HG03280 (cell line): ENCODE results near the gene HOXC4.

Experiments used
- ATAC-seq: cut with Tn5 transposase; IDR thresholded peaks from one replicate; pipeline ENCODE4 v1.9.1; 2021; ENCODE audit warnings: mild to moderate bottlenecking, moderate library complexity; ENCODE audit not compliant: unreplicated experiment

The HOXC4 gene

DNA sequence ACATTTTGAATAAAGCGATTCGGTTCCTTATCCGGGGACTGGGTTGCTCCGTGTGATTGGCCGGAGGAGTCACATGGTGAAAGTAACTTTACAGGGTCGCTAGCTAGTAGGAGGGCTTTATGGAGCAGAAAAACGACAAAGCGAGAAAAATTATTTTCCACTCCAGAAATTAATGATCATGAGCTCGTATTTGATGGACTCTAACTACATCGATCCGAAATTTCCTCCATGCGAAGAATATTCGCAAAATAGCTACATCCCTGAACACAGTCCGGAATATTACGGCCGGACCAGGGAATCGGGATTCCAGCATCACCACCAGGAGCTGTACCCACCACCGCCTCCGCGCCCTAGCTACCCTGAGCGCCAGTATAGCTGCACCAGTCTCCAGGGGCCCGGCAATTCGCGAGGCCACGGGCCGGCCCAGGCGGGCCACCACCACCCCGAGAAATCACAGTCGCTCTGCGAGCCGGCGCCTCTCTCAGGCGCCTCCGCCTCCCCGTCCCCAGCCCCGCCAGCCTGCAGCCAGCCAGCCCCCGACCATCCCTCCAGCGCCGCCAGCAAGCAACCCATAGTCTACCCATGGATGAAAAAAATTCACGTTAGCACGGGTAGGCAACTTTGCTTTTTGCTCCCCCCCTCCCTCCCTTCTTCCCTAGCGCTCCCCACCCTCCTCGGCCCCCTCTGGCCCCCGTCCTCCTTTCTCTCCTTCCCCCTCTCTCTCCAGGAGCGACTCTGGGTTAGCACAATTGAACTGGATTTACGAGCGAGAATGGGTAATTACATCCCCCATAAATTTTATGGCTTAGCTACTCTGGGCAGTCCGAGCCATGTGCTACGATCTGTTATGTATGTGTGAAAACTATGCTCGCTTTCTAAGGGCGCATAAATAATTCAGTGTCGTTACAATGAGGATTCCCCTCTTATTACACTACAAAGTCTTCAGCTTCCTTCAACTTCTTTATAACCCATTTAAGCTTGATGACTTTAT, at the start of gene HOXC4:
TSS of gene HOXC4 (plus strand) at position 85 of the 991 bp plus-strand sequence. CDS start at position 173, 88 bp downstream.
- ATAC-seq, result peak; percentile 50

DNA sequence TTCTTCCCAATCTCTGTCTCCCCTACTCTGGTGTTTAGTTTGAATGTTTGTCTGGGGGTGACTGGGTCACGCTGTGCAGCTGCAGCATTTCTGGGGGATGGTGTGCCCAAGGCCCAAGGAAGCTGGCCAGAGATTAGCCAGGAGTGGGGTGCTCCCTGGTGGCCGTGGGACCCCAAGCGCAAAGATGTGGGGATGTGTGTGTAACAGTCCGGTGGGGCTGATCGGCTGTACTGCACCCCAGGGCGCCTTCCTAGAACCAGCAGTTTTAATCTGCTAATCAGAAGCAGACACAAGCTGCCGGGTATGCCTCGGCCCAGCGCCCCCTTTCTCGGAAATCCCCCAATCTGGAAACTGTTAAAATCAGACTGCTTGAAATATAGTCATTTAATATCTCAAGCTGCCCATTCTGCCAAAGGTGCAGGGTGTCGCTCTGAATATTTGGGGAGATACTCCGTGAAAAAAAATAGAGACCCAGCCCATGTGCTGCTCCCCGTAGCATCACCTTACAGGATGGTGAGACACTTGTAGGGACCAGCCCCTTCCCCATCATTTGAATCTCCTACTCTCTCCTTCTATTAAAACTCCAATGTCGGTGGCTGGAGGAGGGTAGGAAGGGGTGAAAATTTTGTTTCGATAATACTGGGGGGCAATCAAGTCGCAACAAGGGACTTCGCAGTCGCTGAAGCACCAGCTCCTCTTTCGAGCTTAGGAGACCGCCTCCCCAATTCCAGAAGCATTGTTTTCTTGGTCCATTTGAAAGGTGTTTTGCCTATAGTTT, 49.4 kb upstream of the HOXC4 start:
- no peak for ATAC-seq

DNA sequence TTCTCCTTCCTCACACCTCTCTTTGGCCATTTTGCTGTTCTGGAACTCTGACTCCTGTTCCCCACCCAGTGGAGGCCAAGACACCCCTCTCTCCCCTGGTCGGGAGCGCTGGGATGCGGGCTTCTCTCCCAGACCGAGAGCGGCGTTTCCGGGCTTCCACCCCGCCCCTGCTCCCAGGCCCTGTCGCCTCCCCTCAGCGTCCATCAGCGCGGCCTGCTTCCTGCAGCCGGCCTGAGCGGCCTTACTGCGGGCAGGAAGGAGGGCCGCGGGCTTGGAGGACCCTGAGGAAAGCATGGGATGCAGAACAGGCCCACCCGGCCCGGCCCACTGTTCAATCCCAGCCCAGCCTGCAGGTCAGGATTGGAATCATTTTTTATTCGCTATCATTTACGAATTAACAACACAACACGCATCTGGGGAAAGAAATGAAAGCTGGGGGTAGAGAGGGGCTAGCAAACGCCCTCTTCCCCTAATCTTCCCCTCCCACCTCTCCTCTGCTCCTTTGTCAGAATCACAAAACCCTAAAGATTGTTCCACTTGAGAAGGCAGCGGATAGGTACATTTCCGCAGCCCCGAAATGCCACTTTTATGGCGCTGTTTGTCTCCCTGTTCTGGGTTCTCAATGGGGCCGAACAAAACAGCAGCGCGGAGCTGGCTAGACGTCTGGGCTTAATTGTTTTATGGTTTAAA, 48.6 kb upstream of the HOXC4 start:
- no peak for ATAC-seq

DNA sequence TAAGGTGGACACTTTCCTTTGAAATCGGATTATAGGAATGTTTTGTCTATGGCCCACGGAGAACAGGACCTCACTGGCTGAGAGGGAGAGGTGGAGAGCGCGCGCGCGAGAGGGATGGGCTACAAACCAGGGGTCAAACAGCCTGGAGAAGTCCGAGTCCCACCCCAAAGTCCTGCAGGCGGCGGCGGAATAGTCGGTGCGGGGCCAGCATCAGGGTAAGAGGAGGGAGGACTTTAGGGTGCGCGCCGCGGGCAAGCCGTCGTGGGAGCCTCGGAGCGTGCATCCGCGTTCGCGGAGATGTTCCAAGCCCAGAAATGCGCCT, 48.1 kb upstream of the HOXC4 start:
- ATAC-seq, result no peak

DNA sequence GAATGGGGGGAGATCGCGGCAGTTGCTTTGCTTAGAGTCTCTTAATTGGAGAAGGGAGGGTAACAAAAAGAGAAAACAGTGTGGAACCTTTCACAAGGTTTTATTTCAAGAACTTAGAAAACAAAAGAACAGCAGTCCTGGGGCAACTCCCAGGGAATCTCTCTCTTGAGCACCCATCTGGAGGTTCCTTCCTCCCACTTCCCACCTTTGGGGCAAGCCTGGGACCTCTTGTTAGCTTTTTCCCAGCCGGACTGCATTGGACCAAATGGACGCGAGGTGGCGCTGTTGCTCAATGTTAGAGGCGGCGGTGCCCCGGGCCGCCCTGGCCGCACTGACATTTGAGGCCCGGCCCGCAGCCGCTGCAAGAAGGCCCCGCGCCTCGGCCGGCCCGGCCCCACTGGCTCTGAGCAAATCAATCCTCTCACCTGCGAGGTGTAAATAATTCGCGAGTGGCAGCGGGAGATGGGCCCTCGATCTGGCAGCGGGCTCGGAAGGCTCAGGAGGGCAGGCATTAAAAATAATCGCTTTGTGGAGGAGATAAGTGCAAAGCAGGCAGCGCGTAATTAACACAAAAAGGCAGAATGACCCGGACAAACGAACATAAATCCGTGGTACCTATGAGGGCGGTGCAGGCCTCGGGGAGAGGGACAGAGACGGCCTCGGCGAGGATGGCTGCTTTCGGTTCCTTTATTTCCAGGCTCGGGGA, 47.6 kb upstream of the HOXC4 start:
- peak; percentile 75 for ATAC-seq

DNA sequence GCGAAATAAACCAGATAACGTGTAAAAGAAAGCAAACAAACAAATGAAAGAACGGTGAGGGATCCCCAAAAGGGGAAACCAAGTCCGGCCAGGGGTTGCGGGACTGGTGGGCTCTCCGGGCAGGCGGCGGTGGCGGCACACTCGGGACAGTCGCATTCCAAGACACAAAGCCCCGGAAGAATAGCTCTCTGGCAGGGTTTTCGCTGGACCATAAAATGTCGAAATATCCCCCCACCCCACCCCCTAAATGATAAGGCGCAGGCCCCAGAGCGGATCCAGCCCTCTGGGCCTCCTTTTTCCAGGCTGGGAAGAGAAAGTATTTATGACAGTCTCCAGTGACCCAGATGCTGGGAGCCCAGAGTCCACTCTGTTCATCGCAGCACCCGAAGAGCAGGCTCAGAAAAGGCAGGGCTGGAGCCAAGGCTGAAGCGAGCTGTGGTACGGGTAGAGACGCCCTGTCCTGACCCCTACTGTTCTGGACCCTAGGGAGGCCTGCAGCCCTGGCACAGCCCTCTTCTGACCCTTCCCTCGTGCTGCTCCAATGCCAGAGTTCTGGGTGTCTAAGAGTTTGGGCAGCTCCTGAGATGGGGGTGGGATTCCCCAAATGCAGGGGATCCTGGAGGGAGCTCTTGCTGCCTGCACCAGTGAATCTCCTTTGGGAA, 46.9 kb upstream of the HOXC4 start:
- no peak for ATAC-seq

DNA sequence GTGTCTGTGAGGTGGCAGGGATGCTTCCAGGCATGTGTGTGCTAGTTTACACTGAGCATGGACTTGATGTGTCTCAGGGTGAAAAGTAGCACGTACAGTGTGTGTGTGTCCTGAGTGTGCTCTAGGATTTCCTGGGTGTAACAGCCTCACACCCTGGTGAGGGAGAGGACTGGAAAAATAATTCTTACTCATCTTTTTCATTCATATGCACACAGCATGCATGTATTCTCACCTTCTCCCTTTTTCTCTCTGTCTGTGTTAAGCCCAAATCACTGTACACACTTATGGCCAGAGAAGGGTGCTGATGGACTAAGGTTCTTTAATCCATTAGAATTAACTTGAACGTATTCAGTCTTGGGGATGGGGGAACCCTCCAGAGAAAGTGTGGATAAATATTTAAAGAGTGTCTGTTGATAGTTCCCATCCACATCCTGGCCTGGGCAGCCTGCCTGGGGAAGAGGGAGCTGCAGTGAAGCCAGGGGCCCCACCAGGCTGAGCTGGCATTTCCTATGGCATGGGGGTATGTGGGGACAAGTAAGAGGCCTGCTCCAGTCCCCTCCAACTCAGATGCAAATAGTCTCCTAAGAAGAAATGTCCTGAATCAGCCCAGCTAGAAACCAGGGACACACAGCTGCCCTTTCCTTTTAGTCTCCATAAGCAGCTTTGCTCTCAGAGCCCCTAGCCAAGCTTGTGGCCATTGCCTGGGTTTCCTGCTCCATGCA, 45.9 kb upstream of the HOXC4 start:
- ATAC-seq, result no peak

DNA sequence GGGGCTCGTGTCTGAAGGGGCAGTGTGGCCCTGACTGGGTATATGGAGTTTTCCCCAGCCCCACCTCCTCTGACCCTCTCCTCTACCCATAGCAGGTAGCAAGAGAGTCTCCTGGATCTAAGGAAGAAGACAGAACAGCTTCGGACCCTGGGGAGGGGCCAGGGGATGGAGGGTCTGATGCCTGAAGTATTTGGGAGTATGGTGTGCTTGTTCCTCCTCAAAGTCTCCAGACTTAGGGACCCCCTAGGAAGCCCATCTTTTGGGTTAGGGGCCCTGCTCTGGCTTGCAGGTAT, 45.4 kb upstream of the HOXC4 start:
- ATAC-seq, result no peak

DNA sequence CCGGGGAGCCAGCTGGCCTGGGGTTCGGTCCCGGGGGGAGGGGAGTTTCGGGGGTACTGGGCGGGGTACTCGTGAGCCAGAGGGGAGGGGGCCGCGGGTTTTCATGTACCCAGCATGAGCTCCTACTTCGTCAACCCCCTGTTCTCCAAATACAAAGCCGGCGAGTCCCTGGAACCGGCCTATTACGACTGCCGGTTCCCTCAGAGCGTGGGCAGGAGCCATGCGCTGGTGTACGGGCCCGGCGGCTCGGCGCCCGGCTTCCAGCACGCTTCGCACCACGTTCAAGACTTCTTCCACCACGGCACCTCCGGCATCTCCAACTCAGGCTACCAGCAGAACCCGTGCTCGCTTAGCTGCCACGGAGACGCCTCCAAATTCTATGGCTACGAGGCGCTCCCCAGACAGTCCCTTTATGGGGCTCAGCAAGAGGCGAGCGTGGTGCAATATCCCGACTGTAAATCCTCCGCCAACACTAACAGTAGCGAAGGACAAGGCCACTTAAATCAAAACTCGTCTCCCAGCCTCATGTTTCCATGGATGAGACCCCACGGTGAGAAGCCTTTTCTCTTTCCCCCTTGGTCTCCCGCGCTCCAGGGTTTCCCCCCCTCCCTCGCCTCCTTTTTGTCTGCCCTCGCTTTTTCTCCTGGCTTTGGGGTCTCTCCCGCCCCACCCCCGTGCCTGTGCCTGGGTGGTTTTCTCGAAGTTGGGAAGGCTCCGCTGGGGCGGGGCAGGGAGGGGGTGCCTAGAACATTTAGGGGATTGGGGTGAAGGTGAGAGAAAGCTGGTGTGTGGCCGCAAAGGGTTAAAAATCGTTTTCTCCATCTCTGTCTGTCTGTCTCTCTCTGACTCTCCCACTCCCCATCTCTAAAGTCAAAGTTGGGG, 44.2 kb upstream of the HOXC4 start:
- ATAC-seq, result no peak

DNA sequence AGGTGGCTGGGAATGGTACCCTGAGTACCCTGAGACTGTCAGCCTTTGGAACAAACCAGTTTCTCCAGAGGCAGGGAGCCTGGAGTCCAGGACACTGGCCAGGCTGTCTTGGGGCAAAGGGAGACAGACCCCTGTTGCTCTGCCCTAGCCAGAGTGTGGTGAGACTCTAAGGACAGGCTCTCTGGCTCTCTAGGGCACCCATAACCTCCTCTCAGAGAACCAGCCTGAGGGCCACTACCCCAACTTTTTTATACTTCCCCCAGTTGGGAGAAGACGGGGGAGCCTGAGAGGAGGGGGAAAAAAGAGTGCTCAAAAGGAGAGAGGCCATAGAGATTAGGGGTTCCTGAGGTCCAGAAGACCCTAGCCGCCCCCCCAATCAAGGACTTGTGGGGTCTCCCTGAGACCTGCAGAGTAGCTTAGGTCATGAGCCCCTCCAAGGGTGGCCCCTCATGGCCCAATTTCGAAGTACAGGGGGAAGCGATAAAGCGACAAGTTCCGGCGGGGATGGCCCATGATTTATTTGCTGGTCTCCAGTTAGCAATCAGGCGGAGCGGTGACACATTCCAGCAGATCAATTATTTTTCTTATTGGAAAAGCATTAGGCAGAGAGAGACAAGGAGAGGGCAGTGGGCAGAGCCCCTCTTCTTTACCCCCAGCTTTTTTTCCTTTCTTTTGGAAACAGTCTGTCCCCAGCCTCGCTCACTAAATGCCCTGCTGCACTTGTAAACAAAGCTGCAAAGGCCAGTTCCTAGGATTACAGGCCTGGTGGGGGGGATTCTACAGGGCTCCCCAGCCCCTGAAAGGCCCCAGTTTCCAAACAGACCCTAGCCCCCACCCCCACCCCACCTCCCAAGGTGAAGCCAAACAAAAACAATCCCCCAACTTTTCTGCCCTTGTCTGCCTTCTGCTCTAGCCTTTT, 43.3 kb upstream of the HOXC4 start:
- no peak for ATAC-seq

DNA sequence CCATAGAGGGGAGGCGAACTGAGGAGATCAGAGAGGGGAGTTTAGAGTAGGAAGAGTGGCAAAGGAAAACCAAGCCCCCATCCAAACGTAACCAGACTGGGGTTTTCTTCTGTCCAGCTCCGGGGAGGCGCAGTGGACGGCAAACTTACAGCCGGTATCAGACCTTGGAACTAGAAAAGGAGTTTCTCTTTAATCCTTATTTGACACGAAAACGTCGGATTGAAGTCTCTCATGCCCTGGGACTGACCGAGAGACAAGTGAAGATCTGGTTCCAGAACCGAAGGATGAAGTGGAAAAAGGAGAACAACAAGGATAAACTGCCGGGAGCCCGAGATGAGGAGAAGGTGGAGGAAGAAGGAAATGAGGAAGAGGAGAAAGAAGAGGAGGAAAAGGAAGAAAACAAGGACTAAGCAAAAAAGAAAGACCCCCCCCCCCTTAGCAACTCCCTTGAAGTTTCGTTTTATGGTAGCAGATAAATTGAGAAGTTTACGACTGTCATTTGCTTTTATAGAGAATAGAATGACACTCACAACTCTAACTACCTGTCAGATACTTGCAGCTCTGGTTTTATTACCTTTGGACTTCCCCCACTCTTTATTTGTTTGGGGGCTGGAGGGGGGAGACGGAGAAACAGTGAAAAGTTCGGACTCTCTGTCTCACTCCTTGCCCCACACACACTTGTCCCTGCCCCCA, 42.5 kb upstream of the HOXC4 start:
- ATAC-seq, result no peak

DNA sequence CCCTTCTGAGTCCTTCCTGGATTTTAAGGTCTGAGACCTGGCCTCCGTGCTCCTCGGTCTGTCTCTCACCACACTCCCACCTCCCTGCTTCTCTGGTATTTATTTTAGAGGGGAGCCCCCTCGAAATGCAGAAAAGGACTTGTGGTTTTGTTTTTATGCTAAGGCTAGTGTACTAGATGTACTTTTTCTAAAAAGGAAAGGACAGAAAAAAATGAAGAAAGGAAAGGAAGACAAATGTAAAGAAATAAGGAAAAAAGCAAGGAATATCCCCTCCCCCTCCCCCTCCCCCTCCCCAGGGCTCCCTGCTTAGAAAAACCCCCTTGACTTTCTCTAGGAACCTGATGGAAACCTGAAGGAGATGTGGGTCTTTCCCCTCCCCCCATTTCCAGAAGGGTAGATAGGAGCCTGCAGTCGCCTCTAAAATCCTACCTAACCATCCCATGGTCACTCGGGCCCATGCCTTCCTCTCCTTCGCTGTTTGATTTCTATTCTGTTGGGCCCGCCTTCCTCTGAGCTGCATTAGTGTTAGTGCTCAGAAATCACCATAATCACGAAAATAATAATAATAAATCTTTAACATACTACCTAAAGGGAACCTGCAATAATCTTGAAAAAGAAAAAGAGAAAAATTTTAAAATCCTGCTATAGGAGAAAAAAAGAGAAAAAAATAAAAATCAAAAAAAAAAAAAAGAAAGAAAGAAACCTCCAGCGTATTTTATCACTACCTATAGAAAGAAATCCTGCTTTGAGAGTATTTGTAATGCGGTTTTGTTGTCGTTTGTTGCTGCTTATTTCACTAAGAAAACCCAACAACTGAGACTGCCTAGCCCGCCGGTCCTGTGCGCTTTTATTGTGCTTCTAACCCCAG, 41.7 kb upstream of the HOXC4 start:
- ATAC-seq, result no peak

DNA sequence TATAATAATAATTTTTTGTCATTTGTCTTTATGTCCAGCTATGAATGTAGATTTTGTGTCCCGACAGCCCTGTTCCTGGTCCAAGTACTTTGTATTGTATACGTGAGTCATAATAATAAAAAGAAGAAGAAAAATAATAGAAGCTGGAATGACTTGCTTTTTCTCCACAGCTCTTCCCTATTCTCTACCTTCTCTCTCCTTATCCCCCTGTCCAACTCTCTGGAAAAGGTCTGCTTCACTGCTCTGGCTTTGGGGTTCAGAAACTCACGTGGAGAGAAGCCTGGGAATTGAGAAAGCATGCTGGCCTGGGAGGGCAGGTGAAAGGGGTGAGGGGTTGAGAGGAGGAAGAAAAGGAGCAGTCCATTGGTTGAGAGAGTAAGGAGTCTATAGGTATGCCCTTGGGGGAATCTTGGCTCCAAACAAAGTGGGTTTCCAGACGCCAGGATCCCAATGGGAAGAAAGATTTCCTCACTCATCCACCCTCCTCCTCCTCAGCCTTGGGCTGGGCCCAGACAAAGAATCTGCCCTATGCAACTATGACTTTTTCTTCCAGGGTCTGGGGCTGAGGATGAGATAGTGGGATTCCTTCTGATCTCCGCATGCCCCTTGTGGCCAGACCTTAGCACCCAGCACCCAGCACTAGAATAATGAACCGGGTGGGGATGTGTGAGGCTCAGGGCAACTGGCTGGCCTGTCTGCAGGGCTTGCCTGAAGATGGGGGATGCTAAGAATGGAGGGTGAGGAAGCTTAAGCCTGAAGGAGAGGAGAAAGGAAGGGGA, 40.8 kb upstream of the HOXC4 start:
- ATAC-seq, result no peak

DNA sequence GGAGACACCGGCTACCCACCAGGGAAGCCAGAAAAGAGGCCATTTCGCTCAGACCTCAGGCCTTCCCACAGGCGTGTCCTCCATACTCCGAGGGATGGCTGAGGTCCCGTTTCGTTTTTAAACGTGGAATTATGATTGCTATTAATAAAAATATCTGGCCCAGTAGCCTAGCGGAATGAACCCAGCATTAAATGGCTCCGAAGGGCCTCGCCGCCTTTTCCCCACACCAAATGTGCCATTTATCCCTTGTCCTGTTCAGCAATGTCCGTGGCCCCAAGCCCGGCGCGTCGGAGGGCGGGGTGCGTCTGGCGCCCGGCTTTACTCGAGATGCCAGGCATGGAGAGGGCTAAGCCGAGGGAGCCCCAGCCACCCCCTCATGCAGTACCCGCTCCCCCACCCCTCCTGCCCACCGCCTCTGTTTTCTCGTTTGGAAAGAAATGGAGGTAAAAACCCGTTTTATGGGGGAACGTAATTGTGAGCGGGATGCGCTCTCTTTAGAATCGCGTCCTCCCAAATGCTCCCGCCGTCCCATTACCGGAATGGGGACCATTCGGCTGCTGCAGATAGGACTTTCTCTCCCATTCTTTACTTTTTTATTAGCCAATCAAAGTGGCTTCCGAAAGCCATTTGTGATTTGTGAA, 39.1 kb upstream of the HOXC4 start:
- ATAC-seq, result no peak
